ENCODE measurements around the gene HDDC3. TPM values are rescaled to one million over a fixed set of nuclear protein-coding genes. Genes with fewer than 3 reads are reported as not detected.

The HDDC3 gene
- total RNA-seq, 1 experiment from 2014 or later, result 25.5 TPM

DNA sequence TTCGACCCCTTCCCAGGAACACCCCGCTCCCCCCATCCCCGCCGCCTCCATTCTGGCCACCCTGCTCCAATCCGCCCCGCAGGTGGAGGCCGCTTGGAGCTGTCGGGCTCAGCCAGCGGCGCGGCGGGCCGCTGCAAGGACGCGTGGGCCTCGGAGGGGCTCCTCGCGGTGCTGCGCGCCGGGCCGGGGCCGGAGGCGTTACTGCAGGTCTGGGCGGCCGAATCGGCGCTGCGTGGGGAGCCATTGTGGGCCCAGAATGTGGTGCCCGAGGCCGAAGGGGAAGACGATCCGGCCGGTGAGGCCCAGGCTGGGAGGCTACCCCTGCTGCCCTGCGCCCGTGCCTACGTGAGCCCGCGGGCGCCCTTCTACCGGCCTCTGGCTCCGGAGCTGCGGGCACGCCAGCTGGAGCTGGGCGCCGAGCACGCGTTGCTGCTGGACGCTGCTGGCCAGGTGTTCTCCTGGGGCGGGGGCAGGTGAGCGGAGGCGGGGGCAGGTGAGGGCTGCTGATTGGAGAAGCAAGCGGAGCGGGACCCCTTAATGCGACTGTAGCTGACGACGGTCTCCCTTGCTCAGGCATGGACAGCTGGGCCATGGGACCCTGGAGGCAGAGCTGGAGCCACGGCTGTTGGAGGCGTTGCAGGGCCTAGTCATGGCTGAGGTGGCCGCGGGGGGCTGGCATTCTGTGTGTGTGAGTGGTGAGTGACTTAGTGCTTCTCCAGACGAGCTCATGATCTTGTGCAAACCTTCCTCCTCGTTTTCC, 24.9 kb upstream of the HDDC3 start:
- ChIA-PET POLR2A (interaction anchor here (0.7 to 3.3 kb wide), 18 partner anchors 9 to 1408 kb away, joined by 3 to 20 read pairs (median 4); partner anchors contain the start of genes HDDC3, PRC1, UNC45A and VPS33B), CTCF (interaction anchor here (0.6 to 8.4 kb wide), 48 partner anchors 7 to 1404 kb away, joined by 3 to 116 read pairs (median 4); partner anchors contain the start of genes HDDC3, MAN2A2, UNC45A and VPS33B)
- intact Hi-C loops (cut with micrococcal nuclease), result loop anchor here (2.0 kb wide), 1 partner anchor 38 kb away; the partner anchor contains the start of gene PRC1
- no peak for DNase-seq (ENCODE audit: unreplicated experiment)
- H3K9me3 Mint-ChIP-seq (ENCODE audit: unreplicated experiment), result no peaks in the 10 kb centered on the region
- no TSS peak for BruUV-seq (replicated peaks)
- no peak overlapping the region for H3K27ac Mint-ChIP-seq (ENCODE audit: low read depth, unreplicated experiment)
- H3K4me1 Mint-ChIP-seq (ENCODE audit: insufficient read depth, unreplicated experiment), result peaks cover 10% of the 10 kb centered on the region
- peak overlapping the region; percentile 77 for H3K4me3 Mint-ChIP-seq (ENCODE audit: unreplicated experiment)
- H3K36me3 Mint-ChIP-seq (ENCODE audit: insufficient read depth, unreplicated experiment), result peaks cover 26% of the 10 kb centered on the region
- TF ChIP-seq, protein P1, sequence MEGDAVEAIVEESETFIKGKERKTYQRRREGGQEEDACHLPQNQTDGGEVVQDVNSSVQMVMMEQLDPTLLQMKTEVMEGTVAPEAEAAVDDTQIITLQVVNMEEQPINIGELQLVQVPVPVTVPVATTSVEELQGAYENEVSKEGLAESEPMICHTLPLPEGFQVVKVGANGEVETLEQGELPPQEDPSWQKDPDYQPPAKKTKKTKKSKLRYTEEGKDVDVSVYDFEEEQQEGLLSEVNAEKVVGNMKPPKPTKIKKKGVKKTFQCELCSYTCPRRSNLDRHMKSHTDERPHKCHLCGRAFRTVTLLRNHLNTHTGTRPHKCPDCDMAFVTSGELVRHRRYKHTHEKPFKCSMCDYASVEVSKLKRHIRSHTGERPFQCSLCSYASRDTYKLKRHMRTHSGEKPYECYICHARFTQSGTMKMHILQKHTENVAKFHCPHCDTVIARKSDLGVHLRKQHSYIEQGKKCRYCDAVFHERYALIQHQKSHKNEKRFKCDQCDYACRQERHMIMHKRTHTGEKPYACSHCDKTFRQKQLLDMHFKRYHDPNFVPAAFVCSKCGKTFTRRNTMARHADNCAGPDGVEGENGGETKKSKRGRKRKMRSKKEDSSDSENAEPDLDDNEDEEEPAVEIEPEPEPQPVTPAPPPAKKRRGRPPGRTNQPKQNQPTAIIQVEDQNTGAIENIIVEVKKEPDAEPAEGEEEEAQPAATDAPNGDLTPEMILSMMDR (IDR thresholded peaks at IDR 0.05; ENCODE audit: unreplicated experiment), result no peak
- no peaks in the 10 kb centered on the region for H3K27me3 Mint-ChIP-seq (ENCODE audit: insufficient read depth, unreplicated experiment)

DNA sequence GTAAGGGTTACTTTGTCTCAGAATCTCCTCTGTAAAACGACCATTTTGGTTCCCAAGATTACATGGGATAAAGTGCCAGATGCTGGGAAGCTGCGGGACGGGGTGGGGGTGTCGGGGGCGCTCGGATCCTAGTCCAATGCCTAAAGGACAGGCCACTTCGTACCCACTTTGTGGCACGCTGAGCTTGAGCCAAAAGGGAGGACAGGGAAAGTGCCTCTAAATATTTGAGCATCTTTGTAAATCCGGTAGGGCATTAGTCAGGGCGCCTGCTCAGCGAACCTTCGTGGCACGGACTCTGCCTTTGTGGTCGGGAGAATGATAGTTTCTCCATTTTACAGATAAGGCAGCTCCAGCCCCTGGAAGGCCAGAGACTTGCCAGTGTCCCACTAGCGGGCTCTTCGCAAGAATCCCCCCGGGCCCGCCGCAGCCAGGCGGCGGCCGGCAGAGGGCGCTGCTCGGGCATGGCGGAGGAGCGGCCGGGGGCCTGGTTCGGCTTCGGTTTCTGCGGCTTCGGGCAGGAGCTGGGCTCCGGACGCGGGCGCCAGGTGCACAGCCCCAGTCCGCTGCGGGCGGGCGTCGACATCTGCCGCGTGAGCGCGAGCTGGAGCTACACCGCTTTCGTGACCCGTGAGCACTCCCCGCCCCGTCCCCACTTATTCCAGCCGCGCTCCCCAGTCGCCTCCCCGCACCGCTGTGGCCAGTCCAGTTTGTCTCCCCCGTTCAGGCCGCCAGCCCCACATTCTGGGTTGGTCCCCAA, 24.1 kb upstream of the HDDC3 start:
- peaks cover 10% of the 10 kb centered on the region for H3K4me1 Mint-ChIP-seq (ENCODE audit: insufficient read depth, unreplicated experiment)
- no peaks in the 10 kb centered on the region for H3K9me3 Mint-ChIP-seq (ENCODE audit: unreplicated experiment)
- no TSS peak for BruUV-seq (replicated peaks)
- intact Hi-C loops (cut with micrococcal nuclease), result loop anchor here (1.0 to 2.0 kb wide), 3 partner anchors 38 to 93 kb away; partner anchors contain the start of gene PRC1
- no peak overlapping the region for H3K27ac Mint-ChIP-seq (ENCODE audit: low read depth, unreplicated experiment)
- ChIA-PET CTCF (interaction anchor here (0.5 to 8.4 kb wide), 51 partner anchors 8 to 1123 kb away, joined by 3 to 116 read pairs (median 4); partner anchors contain the start of genes HDDC3, MAN2A2, UNC45A and VPS33B), POLR2A (interaction anchor here (0.6 to 3.3 kb wide), 16 partner anchors 10 to 93 kb away, joined by 3 to 20 read pairs (median 5); partner anchors contain the start of genes HDDC3, PRC1, UNC45A and VPS33B)
- H3K36me3 Mint-ChIP-seq (ENCODE audit: insufficient read depth, unreplicated experiment), result peaks cover 34% of the 10 kb centered on the region
- peak overlapping the region; percentile 77 for H3K4me3 Mint-ChIP-seq (ENCODE audit: unreplicated experiment)
- H3K27me3 Mint-ChIP-seq (ENCODE audit: insufficient read depth, unreplicated experiment), result no peaks in the 10 kb centered on the region
- peak; percentile 72 for DNase-seq (ENCODE audit: unreplicated experiment)
- TF ChIP-seq, protein P1 (IDR thresholded peaks at IDR 0.05; ENCODE audit: unreplicated experiment), result peak; percentile 96

DNA sequence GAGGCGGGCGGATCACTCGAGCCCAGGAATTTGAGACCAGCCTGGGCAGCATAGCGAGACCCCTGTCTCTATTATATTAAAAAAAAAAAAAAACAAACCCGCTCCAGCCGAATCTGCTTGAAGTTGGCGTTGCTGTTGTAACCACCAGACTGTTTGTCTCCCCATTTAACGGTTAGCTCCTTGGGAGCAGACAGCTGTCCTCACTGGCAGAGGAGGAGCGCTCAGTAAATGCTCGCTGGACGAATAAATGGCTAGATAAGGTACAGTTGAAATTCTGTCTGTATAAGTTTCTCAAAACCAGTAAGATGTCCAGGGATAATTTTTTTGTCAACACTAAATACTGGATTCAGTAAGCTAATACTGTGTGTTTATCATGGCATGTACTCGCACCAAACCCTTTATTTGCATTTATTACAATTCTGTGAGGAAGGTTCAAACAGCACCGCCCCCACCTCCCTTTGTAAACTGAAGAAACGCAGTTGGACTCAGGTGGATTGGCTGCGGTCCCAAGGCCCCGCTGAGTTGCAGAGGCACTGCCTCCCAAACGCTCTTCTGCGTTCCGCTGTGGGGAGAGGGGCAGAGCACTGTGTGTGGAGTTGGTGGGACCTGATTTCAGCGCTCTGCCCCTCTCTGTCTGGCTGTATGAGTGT, 23.4 kb upstream of the HDDC3 start:
- peak overlapping the region; percentile 77 for H3K4me3 Mint-ChIP-seq (ENCODE audit: unreplicated experiment)
- peak overlapping the region; percentile 84 for H3K27ac Mint-ChIP-seq (ENCODE audit: low read depth, unreplicated experiment)
- CTCF ChIA-PET, result interaction anchor here (0.5 to 8.4 kb wide), 35 partner anchors 9 to 1124 kb away, joined by 3 to 116 read pairs (median 7); partner anchors contain the start of genes HDDC3, UNC45A and VPS33B
- peaks cover 10% of the 10 kb centered on the region for H3K4me1 Mint-ChIP-seq (ENCODE audit: insufficient read depth, unreplicated experiment)
- H3K36me3 Mint-ChIP-seq (ENCODE audit: insufficient read depth, unreplicated experiment), result peaks cover 41% of the 10 kb centered on the region
- H3K27me3 Mint-ChIP-seq (ENCODE audit: insufficient read depth, unreplicated experiment), result no peaks in the 10 kb centered on the region
- intact Hi-C loops (cut with micrococcal nuclease), result loop anchor here (1.0 to 2.0 kb wide), 4 partner anchors 21 to 94 kb away; partner anchors contain the start of genes PRC1 and UNC45A
- POLR2A ChIA-PET, result interaction anchor here (0.6 to 3.3 kb wide), 13 partner anchors 10 to 94 kb away, joined by 3 to 20 read pairs (median 5); partner anchors contain the start of genes HDDC3, UNC45A and VPS33B
- BruUV-seq (replicated peaks), result no TSS peak
- TF ChIP-seq, protein P1 (IDR thresholded peaks at IDR 0.05; ENCODE audit: unreplicated experiment), result no peak
- peak; percentile 64 for DNase-seq (ENCODE audit: unreplicated experiment)
- H3K9me3 Mint-ChIP-seq (ENCODE audit: unreplicated experiment), result no peaks in the 10 kb centered on the region

Data from MCF 10A (cell line).